ENCODE results near the gene DHFR.
"Not testable (repeated sequence)": the region's sequence is repeated elsewhere in the genome, so short reads cannot be mapped to it uniquely, and the experiment has no call there.

The DHFR gene

GRCh38 chr5:80592105-80592504 is 62.7 kb downstream of the DHFR start:
- no peak for DNase-seq

- no peak for DNase-seq
Observed at GRCh38 chr5:80591352-80591751, 63.4 kb downstream of the DHFR start.

GRCh38 chr5:80590766-80591165 is 64.0 kb downstream of the DHFR start:
- DNase-seq = no peak

- DNase-seq = no peak
Observed at GRCh38 chr5:80588858-80589540, 65.8 kb downstream of the DHFR start.

GRCh38 chr5:80584770-80585169 is 70.0 kb downstream of the DHFR start:
- DNase-seq = no peak

- not testable (repeated sequence) for DNase-seq
Observed at GRCh38 chr5:80580291-80580690, 74.5 kb downstream of the DHFR start.

GRCh38 chr5:80579050-80579449 is 75.7 kb downstream of the DHFR start:
- DNase-seq = no peak

- no peak for DNase-seq
Observed at GRCh38 chr5:80577707-80578106, 77.1 kb downstream of the DHFR start.

- DNase-seq = no peak
Observed at GRCh38 chr5:80576383-80576782, 78.4 kb downstream of the DHFR start.

Measured in HCEC 1CT (cell line).